ENCODE measurements around the gene NR5A1.

NR5A1 gene

DNA sequence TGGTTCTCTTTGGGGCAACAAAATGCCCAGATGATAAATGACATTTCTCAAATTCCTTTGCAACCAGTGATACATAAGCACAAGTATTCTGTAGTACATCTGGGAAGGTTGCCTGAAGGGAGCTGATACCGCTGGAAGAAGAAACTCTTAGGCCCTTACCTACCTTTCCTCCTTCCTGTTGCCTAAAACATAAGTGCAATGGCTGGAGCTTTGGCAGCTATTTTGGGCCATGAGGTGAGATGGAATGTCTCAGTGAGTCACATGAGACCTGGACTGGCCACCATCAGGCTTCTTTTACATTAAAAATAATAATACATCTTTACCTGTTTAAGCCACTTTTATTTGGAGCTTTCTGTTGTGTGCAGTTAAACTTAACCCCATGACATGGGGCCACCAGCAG lies 68.1 kb downstream of the NR5A1 start:
- ATAC-seq, result no peak
- TF ChIP-seq, protein P1, sequence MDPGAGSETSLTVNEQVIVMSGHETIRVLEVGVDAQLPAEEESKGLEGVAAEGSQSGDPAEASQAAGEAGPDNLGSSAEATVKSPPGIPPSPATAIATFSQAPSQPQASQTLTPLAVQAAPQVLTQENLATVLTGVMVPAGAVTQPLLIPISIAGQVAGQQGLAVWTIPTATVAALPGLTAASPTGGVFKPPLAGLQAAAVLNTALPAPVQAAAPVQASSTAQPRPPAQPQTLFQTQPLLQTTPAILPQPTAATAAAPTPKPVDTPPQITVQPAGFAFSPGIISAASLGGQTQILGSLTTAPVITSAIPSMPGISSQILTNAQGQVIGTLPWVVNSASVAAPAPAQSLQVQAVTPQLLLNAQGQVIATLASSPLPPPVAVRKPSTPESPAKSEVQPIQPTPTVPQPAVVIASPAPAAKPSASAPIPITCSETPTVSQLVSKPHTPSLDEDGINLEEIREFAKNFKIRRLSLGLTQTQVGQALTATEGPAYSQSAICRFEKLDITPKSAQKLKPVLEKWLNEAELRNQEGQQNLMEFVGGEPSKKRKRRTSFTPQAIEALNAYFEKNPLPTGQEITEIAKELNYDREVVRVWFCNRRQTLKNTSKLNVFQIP (CRISPR knock-in tag; IDR thresholded peaks at IDR 0.05; ENCODE audit: borderline replicate concordance, low read depth), result no peak
- TF ChIP-seq ZFP30 (CRISPR knock-in tag; IDR thresholded peaks at IDR 0.05), result no peak
- TF ChIP-seq RARB (CRISPR knock-in tag; IDR thresholded peaks at IDR 0.05), result no peak
- no peak for TF ChIP-seq ISL1 (CRISPR knock-in tag; IDR thresholded peaks at IDR 0.05)

DNA sequence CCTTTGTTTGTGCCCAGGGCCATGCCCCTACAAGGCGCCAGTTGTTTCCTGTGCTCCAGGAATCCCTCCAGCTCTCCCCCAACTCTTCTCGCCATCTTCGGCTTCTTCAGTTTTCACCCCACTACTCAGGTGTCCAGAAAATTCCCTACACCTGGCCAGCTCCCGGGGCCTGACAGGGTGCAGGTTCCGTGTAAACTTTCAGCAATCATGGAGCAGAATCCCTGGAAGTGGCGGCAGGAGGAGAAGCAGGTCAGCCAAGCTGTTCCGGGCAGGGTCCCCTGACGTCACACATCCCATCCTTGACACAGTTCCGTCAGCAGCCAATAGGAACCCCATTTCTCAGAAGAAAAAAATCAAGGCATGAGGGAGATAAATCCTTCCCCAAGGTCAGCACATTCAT lies 69.1 kb downstream of the NR5A1 start:
- ATAC-seq, result no peak

DNA sequence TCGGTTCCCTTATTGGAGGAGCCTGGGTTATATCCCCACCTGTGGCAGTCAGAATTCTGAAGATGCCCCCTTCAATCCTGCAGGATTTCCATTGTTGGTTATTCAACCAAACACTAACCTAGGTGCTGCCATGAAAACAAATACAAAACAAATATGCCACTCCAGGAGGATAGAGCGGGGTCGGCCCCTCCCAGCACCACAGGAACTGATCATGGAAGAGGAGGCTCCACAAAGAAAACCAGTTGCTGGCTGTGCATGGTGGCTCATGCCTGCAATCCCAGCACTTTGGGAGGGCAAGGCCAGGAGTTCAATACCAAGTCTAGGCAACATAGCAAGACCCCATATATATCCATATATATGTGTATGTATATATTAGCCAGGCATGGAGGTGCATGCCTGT lies 70.1 kb downstream of the NR5A1 start:
- TF ChIP-seq ZC3H10 (CRISPR knock-in tag; IDR thresholded peaks at IDR 0.05), result no peak
- no peak for TF ChIP-seq ZFP30 (CRISPR knock-in tag; IDR thresholded peaks at IDR 0.05)
- TF ChIP-seq ZNF70 (CRISPR knock-in tag; IDR thresholded peaks at IDR 0.05), result no peak
- no peak for TF ChIP-seq ESRRG (CRISPR knock-in tag; IDR thresholded peaks at IDR 0.05)
- no peak for TF ChIP-seq ARNTL (CRISPR knock-in tag; IDR thresholded peaks at IDR 0.05; ENCODE audit: borderline replicate concordance, low read depth)
- TF ChIP-seq, protein P2, sequence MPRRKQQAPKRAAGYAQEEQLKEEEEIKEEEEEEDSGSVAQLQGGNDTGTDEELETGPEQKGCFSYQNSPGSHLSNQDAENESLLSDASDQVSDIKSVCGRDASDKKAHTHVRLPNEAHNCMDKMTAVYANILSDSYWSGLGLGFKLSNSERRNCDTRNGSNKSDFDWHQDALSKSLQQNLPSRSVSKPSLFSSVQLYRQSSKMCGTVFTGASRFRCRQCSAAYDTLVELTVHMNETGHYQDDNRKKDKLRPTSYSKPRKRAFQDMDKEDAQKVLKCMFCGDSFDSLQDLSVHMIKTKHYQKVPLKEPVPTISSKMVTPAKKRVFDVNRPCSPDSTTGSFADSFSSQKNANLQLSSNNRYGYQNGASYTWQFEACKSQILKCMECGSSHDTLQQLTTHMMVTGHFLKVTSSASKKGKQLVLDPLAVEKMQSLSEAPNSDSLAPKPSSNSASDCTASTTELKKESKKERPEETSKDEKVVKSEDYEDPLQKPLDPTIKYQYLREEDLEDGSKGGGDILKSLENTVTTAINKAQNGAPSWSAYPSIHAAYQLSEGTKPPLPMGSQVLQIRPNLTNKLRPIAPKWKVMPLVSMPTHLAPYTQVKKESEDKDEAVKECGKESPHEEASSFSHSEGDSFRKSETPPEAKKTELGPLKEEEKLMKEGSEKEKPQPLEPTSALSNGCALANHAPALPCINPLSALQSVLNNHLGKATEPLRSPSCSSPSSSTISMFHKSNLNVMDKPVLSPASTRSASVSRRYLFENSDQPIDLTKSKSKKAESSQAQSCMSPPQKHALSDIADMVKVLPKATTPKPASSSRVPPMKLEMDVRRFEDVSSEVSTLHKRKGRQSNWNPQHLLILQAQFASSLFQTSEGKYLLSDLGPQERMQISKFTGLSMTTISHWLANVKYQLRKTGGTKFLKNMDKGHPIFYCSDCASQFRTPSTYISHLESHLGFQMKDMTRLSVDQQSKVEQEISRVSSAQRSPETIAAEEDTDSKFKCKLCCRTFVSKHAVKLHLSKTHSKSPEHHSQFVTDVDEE (CRISPR knock-in tag; IDR thresholded peaks at IDR 0.05), result no peak
- TF ChIP-seq, protein P1 (CRISPR knock-in tag; IDR thresholded peaks at IDR 0.05; ENCODE audit: borderline replicate concordance, low read depth), result no peak
- TF ChIP-seq ISL1 (CRISPR knock-in tag; IDR thresholded peaks at IDR 0.05), result no peak
- TF ChIP-seq ZFP3 (CRISPR knock-in tag; IDR thresholded peaks at IDR 0.05), result no peak
- no peak for ATAC-seq

More for the DNA sequence above, 69.1 kb downstream of the NR5A1 start:
- TF ChIP-seq BACH2 (CRISPR knock-in tag; IDR thresholded peaks at IDR 0.05; ENCODE audit: borderline replicate concordance), result no peak
- TF ChIP-seq, protein P3, sequence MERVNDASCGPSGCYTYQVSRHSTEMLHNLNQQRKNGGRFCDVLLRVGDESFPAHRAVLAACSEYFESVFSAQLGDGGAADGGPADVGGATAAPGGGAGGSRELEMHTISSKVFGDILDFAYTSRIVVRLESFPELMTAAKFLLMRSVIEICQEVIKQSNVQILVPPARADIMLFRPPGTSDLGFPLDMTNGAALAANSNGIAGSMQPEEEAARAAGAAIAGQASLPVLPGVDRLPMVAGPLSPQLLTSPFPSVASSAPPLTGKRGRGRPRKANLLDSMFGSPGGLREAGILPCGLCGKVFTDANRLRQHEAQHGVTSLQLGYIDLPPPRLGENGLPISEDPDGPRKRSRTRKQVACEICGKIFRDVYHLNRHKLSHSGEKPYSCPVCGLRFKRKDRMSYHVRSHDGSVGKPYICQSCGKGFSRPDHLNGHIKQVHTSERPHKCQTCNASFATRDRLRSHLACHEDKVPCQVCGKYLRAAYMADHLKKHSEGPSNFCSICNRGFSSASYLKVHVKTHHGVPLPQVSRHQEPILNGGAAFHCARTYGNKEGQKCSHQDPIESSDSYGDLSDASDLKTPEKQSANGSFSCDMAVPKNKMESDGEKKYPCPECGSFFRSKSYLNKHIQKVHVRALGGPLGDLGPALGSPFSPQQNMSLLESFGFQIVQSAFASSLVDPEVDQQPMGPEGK (CRISPR knock-in tag; IDR thresholded peaks at IDR 0.05; ENCODE audit: borderline replicate concordance), result no peak
- TF ChIP-seq ZNF8 (CRISPR knock-in tag; IDR thresholded peaks at IDR 0.05), result no peak

DNA sequence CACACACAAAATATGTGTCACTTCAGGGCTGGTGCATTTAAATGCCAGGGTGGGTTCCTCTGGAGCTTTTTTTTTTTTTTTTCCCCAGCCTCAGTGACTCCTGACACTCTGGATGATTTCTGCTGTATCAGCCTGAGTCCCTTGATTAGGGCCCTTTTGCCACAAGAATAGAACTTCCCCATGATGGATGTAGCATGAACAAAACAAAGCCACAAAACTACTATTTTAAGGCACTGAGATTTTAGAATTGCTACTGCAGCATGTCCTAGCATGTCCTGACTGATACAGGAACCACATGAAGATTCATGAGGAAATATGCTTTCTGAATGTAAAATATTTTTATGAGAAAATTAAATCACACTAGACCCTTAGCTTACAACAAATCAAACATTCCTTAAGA lies 70.9 kb downstream of the NR5A1 start:
- no peak for ATAC-seq

More for the DNA sequence above, 70.9 kb downstream of the NR5A1 start:
- TF ChIP-seq ZFP30 (CRISPR knock-in tag; IDR thresholded peaks at IDR 0.05) (no peak), RARB (CRISPR knock-in tag; IDR thresholded peaks at IDR 0.05) (no peak), CSDC2 (CRISPR knock-in tag; IDR thresholded peaks at IDR 0.05) (no peak), ARNTL (CRISPR knock-in tag; IDR thresholded peaks at IDR 0.05; ENCODE audit: borderline replicate concordance, low read depth) (no peak), TOX (CRISPR knock-in tag; IDR thresholded peaks at IDR 0.05; ENCODE audit: borderline replicate concordance) (no peak)
- TF ChIP-seq, protein P1 (CRISPR knock-in tag; IDR thresholded peaks at IDR 0.05; ENCODE audit: borderline replicate concordance, low read depth), result no peak
- TF ChIP-seq, protein P4, sequence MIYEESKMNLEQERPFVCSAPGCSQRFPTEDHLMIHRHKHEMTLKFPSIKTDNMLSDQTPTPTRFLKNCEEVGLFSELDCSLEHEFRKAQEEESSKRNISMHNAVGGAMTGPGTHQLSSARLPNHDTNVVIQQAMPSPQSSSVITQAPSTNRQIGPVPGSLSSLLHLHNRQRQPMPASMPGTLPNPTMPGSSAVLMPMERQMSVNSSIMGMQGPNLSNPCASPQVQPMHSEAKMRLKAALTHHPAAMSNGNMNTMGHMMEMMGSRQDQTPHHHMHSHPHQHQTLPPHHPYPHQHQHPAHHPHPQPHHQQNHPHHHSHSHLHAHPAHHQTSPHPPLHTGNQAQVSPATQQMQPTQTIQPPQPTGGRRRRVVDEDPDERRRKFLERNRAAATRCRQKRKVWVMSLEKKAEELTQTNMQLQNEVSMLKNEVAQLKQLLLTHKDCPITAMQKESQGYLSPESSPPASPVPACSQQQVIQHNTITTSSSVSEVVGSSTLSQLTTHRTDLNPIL (CRISPR knock-in tag; IDR thresholded peaks at IDR 0.05; ENCODE audit: low read depth), result no peak
